Measurements from ENCODE around the gene PPP6C.
"Not testable (repeated sequence)": the region's sequence is repeated elsewhere in the genome, so short reads cannot be mapped to it uniquely, and the experiment has no call there.

DNA sequence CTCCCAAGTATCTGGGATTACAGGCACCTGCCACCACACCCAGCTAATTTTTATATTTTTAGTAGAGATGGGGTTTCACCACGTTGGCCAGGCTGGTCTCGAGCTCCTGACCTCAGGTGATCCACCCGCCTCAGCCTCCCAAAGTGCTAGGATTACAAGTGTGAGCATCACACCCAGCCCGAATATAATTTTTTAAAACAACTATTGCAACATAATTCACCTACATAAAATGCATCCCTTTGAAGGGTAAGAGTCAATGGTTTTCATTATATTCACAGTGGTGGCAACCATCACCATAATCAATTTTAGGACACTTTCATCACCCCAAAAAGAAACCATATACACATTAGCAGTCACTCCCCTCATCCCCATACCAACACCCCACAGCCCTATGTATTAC is 9.8 kb downstream of the PPP6C start:
- not testable (repeated sequence) for TF ChIP-seq TAF1 (IDR thresholded peaks at IDR 0.05; ENCODE audit: borderline replicate concordance, low read depth, low read length); POLR2AphosphoS5 (IDR thresholded peaks at IDR 0.05; ENCODE audit: low read depth, low read length); POLR2A (IDR thresholded peaks at IDR 0.05; ENCODE audit: low read depth, low read length)
